ENCODE measurements around the gene KSR2. TPM values are rescaled to one million over a fixed set of nuclear protein-coding genes. Genes with fewer than 3 reads are reported as not detected.
"Not testable (repeated sequence)": the region's sequence is repeated elsewhere in the genome, so short reads cannot be mapped to it uniquely, and the experiment has no call there.

Gene KSR2
- total RNA-seq, 1 experiment from 2014 or later, result 1.3 TPM

- Histone ChIP-seq H4K20me1 (ENCODE audit: control insufficient read depth, insufficient read depth, insufficient read length) (no peaks in the 10 kb centered on the region), H4K91ac (ENCODE audit: insufficient read length, low read depth, low read length) (no peak overlapping the region), H3K4me2 (ENCODE audit: insufficient read depth, insufficient read length, low read length) (no peak overlapping the region), H3K18ac (ENCODE audit: insufficient read length, low read depth, low read length) (peak overlapping the region; percentile 84), H2BK15ac (ENCODE audit: low read depth, low read length) (no peak overlapping the region), H2BK5ac (ENCODE audit: insufficient read length, low read length) (no peak overlapping the region), H3K79me2 (ENCODE audit: insufficient read depth, low read length) (no peaks in the 10 kb centered on the region), H2BK120ac (ENCODE audit: low read depth, low read length, poor library complexity, severe bottlenecking) (no peak overlapping the region), H2BK20ac (ENCODE audit: low read depth, low read length, poor library complexity, severe bottlenecking) (no peak overlapping the region), H3K79me1 (ENCODE audit: insufficient read depth, low read depth, low read length, poor library complexity, severe bottlenecking) (no peaks in the 10 kb centered on the region), H3K56ac (ENCODE audit: insufficient read length, low read depth, low read length) (no peak overlapping the region), H2AK5ac (ENCODE audit: insufficient read length, low read length) (no peak overlapping the region), H3K9ac (ENCODE audit: extremely low read depth, insufficient read length, low read length) (no peak overlapping the region), H3K4me1 (ENCODE audit: insufficient read depth, low read length) (peaks cover 5% of the 10 kb centered on the region; the same call in 1 of the 2 replicates), H3K9me3 (ENCODE audit: control insufficient read depth, low read depth, low read length) (no peaks in the 10 kb centered on the region), H2BK12ac (ENCODE audit: insufficient read length, low read depth, low read length) (no peak overlapping the region), H3K27me3 (ENCODE audit: insufficient read depth, low read length) (no peaks in the 10 kb centered on the region), H2AFZ (ENCODE audit: low read length) (no peak overlapping the region), H3K4ac (ENCODE audit: low read depth, low read length) (no peak overlapping the region), H3K14ac (ENCODE audit: insufficient read depth, low read length) (no peak overlapping the region), H3K23ac (ENCODE audit: insufficient read length, low read depth, low read length) (no peak overlapping the region), H4K8ac (replicated peaks; ENCODE audit: insufficient read length, low read depth, low read length) (no peak overlapping the region), H4K5ac (ENCODE audit: insufficient read length, low read depth, low read length) (no peak overlapping the region), H3K23me2 (ENCODE audit: insufficient read length, low read depth, low read length, poor library complexity, severe bottlenecking) (peaks cover 7% of the 10 kb centered on the region), H3K27ac (ENCODE audit: insufficient read length, low read depth, low read length) (no peak overlapping the region), H3T11ph (ENCODE audit: low read length) (no peak overlapping the region)
- no CpG with 5 or more reads among the region's 19 CpGs for WGBS (ENCODE audit: extremely low coverage, insufficient read length, low lambda C conversion rate)
- peak; percentile 90 for TF ChIP-seq CTCF (conservative IDR thresholded peaks at IDR 0.05)
- peak overlapping the region in 1 of 2 experiments; percentile 16; a peak in 2 of 5 replicates for H3K4me3 Mint-ChIP-seq
- peaks cover 8 to 21% of the 10 kb centered on the region in 2 experiments for H3K4me1 Mint-ChIP-seq
- no peaks in the 10 kb centered on the region for H3K9me3 Mint-ChIP-seq
- peak overlapping the region in 1 of 3 experiments; percentile 37; a peak in 2 of 7 replicates for H3K27ac Mint-ChIP-seq
- peaks cover 10% of the 10 kb centered on the region for H3K27me3 Mint-ChIP-seq (ENCODE audit: low read depth)
- DNase-seq, result peak; percentile 90
- no peaks in the 10 kb centered on the region for H3K36me3 Mint-ChIP-seq (ENCODE audit: insufficient read depth in 1 of 3, low read depth in 3 of 3)
Measured at GRCh38 chr12:117874842-117875434, 93.9 kb downstream of the KSR2 start.

- not testable (repeated sequence) for H3K9me3 ChIP-seq (ENCODE audit: control insufficient read depth, low read depth, low read length); H3K4me2 ChIP-seq (ENCODE audit: insufficient read depth, insufficient read length, low read length); H3K14ac ChIP-seq (ENCODE audit: insufficient read depth, low read length); H2AFZ ChIP-seq (ENCODE audit: low read length); H3K4me3 Mint-ChIP-seq; H3K36me3 Mint-ChIP-seq (ENCODE audit: insufficient read depth in 1 of 3, low read depth in 3 of 3); H3K27me3 ChIP-seq (ENCODE audit: insufficient read depth, low read length); H2BK15ac ChIP-seq (ENCODE audit: low read depth, low read length); H4K8ac ChIP-seq (replicated peaks; ENCODE audit: insufficient read length, low read depth, low read length); H2BK120ac ChIP-seq (ENCODE audit: low read depth, low read length, poor library complexity, severe bottlenecking); H2BK5ac ChIP-seq (ENCODE audit: insufficient read length, low read length); H3K4ac ChIP-seq (ENCODE audit: low read depth, low read length); H3K23ac ChIP-seq (ENCODE audit: insufficient read length, low read depth, low read length); H4K5ac ChIP-seq (ENCODE audit: insufficient read length, low read depth, low read length); H3K27ac Mint-ChIP-seq; H3K27me3 Mint-ChIP-seq (ENCODE audit: low read depth); H3K18ac ChIP-seq (ENCODE audit: insufficient read length, low read depth, low read length); H3K56ac ChIP-seq (ENCODE audit: insufficient read length, low read depth, low read length); H3K23me2 ChIP-seq (ENCODE audit: insufficient read length, low read depth, low read length, poor library complexity, severe bottlenecking); H4K91ac ChIP-seq (ENCODE audit: insufficient read length, low read depth, low read length); H3K4me1 ChIP-seq (ENCODE audit: insufficient read depth, low read length); H2BK20ac ChIP-seq (ENCODE audit: low read depth, low read length, poor library complexity, severe bottlenecking); H3K79me2 ChIP-seq (ENCODE audit: insufficient read depth, low read length); H3K9ac ChIP-seq (ENCODE audit: extremely low read depth, insufficient read length, low read length); H2BK12ac ChIP-seq (ENCODE audit: insufficient read length, low read depth, low read length); H3T11ph ChIP-seq (ENCODE audit: low read length); H3K79me1 ChIP-seq (ENCODE audit: insufficient read depth, low read depth, low read length, poor library complexity, severe bottlenecking); H4K20me1 ChIP-seq (ENCODE audit: control insufficient read depth, insufficient read depth, insufficient read length); DNase-seq; H2AK5ac ChIP-seq (ENCODE audit: insufficient read length, low read length); H3K9me3 Mint-ChIP-seq; H3K27ac ChIP-seq (ENCODE audit: insufficient read length, low read depth, low read length)
- H3K4me1 Mint-ChIP-seq, result peaks cover 8 to 21% of the 10 kb centered on the region in 2 experiments
- WGBS (ENCODE audit: extremely low coverage, insufficient read length, low lambda C conversion rate), result no CpG with 5 or more reads among the region's 3 CpGs
Measured at GRCh38 chr12:117874198-117874597, 94.6 kb downstream of the KSR2 start.

All from H9 (cell line).